GM03348 (cell line): ENCODE measurements around the gene C10orf71.
A peak's percentile ranks its signal among the peaks of the same experiment; 100 is the strongest.

Experiments used
- DNase-seq: peaks from one replicate; pipeline ENCODE4 v3.0.0; 2012; ENCODE audit warnings: low spot score

C10orf71 gene

DNA sequence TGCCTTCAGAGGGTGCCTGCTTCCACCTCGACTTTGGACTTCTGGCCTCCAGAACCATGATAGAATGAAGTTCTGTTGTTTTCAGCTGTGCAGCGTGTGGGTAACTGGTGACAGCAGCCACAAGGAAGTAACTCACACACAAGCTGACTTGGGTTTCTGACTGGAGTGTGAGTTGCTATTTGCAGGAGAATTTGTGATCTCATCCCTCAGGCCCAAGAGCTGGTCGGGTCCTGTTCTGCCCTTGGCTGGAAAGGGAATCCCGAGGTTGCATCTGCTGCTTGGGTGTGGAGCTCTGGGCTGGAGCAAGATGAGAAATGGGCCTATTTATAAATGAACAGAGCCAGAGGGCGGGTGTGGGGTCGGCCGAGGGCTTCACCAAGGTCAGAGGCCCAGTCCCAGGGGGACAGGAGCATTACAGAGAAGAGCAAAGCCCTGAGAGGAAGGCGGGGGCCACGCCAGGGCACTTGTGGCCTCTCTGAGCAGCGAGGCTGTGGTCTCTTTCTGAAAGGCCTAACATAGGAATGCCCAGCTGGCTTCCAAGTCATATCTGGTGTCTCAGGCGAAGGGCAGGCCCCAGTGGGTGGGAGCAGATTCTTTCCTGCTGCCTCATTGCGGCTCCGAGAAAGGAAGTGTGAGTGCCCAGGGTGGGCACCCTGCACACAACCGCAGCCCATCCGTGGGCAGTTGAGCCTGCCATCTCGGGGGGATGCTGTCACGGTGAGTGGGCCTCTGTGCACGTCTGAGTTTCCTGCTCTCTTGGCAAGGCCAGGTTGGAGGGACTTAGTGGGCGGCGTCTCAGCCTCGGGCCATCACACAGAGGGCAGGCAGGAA lies 26.5 kb upstream of the C10orf71 start:
- peak; percentile 62 for DNase-seq

DNA sequence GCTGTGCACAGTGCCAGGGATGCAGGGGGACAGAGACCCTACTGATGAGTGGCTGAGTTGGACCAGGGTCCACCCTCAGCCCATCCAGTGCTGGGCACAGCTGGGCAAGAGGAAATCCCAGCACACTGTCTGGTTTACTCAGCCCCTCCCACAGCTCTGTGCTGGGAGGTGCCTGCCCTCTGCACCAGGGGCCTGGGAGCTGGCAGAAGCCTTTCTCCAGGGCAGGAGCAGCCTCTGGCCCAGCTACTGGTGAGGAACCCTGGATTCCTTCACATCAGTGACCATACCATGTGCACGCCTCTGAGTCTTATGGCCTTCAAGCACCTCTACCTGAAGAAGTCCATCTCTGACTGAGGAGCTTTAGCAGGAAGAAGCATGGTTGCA lies 25.9 kb upstream of the C10orf71 start:
- no peak for DNase-seq

DNA sequence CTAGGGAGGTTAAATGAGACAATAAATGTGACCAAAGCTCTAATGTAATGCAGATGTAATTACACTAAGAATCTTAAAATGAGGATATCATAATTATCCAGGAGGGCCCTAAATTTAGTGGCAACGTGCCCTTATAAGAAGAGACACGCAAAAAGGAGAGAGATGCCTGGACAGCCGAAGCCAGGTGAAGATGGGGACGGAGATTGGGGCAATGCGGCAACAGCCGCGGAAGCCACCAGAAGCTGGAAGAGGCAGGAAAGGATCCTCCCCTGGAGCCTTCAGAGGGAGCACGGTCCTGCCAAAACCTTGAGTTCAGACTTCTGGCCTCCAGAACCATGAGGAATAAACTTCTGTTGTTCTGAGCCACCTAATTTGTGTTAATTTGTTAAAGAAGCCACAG lies 25.3 kb upstream of the C10orf71 start:
- DNase-seq: no peak

DNA sequence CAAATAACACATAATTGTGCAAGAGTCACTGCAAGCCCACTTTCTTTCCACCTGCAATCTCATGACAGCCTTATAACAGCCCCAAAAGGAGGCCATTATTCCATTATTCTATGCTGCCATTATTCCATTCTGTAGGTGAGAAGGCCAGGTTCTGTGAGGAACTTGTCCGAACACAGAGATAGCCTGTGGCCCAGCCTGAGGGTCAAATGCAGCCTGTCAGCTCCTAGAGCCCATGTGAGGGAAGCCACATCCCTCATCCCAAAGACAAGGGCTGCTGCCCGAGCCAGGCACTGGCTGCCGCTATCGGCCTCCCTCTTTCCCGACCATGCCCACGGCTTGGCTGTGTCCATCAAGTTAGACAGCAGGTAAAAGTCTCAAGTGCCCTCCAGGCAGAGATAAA lies 24.1 kb upstream of the C10orf71 start:
- no peak for DNase-seq

DNA sequence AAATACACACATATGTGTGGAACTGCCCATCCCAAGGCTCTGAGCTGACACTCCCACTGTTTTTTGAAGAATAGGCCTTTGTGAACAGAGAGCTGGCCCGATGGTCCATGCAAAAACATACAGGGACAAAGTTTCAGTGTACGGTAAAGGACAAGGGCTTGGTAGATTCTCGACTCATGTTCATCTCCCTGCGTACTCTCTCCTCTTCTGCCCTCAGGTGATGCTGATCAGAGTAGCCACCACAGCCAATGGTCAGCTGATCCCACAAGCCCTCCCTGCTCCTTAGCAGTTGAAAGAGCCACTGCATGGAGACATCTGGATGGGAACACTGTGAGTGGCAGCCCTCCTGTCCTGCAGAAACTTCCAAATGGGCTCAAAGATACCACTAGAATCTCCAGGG lies 23.1 kb upstream of the C10orf71 start:
- no peak for DNase-seq

DNA sequence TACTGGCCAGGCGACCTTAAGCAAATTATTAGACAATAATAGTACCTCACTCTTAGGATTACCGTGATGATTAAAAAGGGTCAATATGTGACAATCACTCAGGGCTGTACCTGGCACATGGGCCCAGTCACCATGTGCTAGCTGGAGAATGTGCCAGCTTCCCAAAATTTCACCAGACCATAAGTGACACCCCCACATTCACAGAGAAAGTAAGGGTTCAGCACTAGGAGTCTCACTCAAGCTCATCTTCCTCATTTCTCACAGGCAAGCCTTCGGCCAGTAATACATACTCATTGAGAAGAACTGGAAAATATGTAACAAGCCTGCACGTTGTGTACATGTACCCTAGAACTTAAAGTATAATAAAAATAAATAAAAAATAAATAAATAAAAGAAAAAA lies 22.4 kb upstream of the C10orf71 start:
- DNase-seq: no peak

DNA sequence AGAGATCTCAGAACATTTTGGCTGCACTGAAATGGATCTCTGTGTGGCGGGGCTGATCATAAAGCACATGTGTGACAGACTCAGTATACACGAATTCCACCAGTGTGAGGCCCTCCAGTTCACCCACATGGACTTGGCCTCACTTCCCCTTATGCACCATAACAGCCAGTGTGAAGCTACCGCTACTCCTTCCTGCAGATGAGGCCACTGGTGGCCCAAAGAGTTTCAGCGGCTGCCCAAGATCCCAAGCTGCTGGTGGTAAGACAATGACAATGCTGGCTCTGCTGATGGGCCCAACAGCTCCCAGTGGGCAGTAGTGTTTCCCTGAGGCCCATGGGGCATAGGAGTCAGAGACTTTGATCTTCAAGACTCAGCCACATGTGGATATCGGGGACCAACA lies 21.0 kb upstream of the C10orf71 start:
- no peak for DNase-seq

DNA sequence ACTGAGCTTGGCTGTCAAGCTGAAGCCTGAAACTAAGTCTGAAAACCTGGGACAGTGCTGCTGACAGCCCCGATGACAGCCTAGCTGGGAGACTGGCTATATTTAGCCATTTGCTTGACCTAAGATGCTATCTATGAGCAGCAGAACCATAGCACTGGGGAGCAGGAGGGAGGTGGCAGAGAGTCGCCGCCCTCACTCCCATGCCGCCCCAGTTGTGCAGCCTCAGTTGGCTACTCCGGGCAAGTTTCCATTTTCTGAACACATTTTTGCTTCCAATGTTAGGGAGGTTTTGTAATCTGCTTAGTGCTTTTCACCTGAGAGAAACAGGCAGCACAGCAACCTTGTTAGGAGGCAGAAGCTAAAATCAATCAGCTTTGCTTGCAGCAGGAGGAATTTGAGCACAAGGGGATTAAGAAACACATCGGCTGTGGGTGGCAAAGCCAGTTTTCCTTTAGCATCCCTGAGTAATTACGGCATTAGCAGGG lies 20.4 kb upstream of the C10orf71 start:
- DNase-seq: no peak

DNA sequence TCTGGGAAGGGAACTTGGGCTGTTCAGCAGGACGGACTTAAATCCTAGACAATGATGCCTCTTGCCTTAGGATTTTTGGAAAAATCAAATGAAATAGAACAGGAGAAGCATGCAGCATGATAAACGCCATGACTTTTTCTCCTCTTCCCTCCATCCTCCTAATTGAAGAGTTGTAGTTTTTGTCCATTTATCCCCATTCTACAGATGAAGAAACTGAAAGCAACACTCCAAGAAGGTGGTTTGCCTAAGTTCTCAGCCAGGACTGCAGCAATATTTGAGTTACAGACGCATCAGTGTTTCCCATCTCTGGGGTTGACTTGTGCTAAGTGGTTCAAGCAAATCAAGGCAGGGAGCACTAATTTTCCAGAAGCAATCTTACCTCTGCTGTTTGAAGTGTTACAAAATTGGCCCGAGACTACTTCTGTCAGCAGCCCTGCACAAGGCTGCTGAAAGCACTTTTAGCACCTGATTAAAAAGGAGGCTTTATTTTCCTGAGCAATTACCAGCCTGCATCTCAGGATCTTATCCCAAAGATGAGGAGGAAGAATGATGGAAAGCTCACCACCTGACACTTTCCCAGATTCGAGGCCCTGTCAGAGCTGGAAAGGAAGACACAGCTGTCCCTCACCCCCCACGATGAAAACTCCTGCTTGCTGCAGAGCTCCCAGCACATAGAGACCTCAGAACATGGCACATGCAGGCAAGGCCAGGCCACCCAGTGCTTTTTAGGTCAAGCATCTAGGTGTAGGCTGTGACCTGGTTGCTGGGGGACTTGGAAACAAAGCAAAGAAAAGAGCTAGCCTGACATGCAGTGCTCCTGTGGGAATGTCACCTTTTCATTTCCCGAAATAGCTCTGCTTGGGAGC lies 19.7 kb upstream of the C10orf71 start:
- no peak for DNase-seq

DNA sequence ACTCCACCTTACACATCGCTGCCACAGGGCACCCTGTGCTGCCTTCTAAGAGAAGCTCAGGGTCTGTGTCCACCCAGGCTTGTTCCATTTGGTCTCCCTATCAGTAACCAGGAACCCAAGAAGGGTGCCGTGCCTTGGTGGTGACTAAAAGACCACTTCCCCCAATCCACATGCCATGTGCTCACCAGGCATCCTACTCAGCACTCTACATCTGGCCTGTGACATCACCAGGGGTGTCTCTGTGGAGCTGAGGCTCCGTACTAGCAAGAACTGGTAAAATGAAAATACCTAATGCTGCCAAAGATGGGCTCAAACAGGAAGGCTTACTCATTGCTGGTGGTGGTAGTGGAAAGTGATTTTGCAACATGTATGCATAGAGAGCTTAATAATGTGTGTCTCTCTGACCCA lies 19.0 kb upstream of the C10orf71 start:
- DNase-seq: peak; percentile 46

DNA sequence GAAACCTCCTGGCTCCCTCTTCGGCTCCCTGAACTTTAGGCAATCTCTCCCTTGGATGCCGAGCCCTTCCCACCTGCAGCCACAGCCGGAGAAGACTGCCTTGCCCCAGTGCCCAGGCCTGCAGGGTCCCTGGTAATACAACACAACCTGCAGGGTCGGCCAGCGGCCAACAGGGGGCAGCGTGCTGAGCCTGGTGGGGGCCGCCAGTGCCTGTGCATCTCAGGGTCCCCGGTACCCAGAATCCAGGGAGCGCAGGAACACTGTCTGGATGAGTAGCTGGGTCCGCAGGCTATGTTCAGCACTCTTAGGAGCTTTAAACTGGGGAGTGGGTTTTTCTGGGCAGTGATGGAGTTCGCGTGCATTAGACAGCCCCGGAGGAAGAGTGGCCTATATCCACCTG lies 17.5 kb upstream of the C10orf71 start:
- DNase-seq: no peak

DNA sequence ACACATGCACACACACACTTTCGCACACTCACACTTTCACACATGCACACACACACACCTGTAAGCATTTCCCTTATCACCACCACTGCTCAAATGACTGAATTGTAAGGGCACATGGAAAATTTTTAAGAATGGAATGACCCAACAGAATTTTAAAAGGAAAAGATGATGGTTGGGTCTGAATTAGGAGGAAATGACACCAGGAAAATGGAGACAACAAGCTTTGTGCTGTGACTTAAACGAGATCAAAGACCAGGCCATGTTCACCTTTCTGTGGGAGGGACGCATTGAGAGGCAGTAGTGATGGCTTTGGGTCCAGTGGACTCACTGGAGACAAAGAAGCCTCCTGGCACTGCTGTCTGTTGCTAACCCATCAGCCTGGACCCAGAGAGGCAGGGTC lies 16.7 kb upstream of the C10orf71 start:
- DNase-seq: no peak

DNA sequence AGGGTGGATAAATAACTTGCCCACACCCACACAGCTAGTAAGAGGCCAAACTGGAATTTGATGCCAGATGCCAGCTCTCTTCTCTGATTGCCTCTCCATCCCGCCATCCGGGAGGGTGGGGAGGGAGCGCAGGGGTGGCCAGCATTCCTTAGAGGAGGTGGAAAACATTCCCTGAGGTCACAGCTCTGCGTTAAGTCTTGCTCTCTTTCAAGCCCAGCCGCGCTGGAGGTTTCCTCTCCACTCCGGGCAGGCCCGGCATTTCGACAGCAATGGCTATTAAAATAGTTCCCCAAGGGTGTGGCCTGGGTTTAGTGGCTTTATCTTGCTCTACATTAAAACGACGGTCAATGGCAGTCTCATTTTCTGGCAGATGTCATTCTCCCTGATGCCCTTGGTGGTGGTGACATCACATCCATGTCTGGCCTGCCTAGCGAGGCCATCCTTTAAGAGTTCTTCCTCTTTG lies 16.1 kb upstream of the C10orf71 start:
- DNase-seq: no peak

DNA sequence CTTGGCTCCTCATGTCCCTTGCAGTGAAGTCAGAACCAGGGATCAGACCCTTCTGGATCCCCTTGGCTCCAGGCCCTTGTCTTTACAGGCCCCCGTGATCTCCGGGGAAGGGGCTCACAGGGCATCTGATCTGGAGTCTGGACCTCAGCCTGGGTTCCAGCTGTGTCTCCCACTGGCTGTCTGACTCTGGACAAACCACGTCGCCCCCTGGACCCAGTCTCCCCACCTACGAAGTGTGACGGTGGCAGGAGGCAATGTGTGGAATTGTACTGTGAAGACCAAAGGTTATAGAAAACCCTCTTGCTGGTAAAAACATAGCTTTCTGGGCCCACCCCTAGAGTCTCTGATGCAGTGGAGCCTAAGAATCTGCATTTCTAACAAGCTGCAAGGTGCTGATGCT lies 15.5 kb upstream of the C10orf71 start:
- no peak for DNase-seq

DNA sequence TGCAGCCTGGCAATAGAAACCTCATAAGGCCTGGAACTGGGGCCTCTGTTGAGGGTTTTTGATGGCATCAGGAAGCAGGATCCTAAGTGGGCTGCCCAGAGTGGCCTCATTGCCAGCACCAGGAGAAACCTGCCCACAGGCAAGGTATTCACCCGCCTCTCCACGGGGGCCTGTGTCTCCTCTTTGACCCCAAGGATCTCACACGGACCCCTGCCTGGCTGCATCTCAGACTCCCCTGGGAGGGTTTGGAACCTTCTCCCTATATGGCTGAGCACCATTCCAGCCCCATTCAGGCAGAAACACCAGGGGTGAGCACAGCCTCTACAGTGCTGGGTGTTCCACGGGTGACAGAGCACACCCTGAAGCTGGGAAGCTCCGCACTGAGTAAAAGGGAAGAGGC lies 14.6 kb upstream of the C10orf71 start:
- no peak for DNase-seq

DNA sequence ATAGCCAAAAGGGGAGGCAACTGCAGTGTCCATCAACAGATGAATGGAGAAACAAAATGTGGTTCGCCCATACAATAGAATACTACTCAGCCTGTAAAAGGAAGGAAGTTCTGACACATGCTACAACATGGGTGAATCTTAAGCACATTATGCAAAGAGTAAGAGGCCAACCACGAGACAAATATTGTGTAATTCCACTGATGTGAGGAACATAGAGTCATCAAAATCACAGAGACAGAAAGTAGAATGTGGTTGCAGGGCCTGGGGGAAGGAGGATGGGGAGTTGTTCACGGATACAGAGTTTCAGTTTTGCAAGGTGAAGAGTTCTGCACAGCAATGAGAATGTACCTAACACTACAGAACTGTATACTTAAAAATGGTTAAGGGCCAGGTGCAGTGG lies 13.7 kb upstream of the C10orf71 start:
- no peak for DNase-seq

DNA sequence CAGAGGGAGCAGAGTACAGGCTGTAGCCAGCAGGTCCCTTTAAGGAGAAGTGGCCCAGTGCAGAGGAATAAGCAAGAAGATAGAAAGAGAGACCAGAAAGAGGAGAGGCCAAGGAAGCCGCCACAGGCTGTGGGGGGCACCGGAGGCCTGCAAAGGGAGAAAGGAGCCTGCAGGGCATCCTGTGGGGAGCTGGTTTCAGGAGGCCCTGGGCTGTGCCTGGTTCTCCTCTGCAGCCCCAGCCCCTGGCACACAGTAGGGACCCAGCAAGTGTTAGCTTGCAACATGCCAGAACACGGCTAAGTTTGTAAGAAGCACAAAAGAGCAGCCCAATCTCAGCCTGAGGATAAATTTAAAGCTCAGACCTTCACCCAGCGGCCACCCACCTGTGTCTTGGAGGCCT lies 12.3 kb upstream of the C10orf71 start:
- no peak for DNase-seq

DNA sequence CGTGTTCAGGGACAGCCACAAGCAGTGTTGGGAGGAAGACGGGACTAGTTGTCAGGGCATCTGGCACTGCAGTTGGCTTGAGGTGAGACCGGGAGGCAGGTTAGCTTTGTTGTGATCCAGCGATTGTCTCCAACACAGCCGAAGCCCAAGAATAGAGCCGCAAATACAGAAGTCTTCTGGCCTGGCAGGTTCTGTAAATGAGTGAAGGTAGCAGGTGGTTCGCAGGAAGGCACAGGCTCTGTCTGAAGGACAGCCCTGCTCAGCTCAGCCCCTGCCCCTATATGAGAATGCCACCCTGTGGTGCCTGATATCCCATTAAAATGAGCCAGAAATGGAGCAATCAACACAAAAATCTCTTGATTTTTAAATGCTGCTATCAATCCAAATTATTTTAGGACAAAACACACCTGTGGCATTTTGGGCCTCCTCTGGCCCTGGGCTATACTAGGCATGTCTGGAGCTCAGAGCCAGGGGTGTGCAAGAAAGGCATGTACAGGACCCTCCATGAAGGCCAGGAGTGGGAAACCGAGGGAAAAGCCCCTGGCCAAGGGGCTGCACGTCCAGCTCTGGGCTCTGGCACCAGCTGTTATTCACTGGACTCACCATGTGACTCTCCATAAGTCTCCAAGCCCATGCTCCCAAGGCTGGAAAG lies 11.2 kb upstream of the C10orf71 start:
- DNase-seq: no peak

DNA sequence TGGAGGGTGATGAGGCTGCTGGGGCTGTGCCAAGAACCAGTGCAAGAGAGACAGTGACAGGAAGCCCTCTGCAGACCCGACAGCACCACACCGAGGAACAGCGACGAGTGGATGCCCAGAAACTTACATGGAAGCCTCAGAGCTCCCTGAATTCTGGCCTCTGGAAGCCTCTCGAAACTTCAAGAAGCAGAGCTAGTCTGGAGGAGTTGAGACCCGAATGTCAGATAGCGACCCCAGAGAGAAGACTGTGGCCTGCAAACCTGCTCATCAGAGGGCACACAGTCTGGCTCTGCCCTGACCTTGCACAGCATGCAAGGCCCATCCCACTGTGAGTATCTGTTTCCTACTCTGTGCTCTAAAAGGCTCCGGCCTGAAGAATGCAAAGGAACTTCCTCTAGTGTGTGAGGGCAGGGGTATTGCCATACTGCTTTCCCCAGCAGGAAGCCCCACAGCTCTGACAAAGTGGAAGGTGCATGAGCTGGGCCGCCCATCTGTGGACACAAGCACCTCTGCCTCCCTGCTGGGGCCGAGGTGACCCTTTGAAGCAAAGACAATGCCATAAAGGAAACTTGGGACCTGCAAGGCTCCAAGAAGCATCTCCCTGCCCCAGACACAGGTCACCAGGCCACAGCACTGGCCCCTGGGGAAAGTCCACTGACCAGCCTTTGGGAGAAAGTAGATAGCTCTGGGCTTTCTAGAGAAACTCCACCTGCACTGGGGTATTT lies 10.5 kb upstream of the C10orf71 start:
- no peak for DNase-seq

DNA sequence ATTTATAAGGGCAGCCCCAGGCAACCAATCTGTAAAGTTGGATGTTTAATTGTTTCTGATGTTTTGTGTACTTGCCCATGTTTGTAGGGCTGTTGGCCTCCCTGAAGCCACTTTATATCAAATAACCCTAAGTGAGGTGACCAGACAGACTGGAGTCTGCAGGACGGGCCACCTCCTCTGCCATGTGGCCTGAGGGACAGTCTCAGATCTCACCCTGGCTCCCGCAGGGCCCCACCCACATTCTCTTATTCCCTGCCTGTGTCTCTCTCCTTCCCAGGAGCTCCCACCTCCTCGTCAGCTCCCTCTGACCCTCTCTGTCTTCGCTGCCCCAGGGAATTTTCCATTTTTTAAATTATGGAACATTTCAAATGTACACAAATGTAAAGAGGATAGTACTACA lies 9.5 kb upstream of the C10orf71 start:
- no peak for DNase-seq

DNA sequence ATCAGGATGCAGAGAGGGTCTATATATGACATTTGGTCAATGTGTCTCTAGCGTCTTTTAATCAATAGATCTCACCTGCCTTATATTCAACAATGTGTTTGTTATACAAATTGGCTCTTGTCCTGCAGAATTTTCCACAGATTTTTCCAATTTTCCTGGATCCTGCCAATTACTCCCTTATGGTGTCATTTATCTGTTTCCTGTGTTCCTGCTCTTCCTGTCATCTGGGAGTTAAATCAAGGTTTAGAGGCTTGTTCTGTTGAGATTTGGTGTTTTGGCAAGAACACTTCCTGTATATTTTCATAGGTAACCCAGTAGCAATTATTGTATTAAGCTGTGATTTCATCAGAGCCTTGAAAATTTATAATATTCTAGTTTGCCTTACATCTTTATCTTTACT lies 8.8 kb upstream of the C10orf71 start:
- no peak for DNase-seq

DNA sequence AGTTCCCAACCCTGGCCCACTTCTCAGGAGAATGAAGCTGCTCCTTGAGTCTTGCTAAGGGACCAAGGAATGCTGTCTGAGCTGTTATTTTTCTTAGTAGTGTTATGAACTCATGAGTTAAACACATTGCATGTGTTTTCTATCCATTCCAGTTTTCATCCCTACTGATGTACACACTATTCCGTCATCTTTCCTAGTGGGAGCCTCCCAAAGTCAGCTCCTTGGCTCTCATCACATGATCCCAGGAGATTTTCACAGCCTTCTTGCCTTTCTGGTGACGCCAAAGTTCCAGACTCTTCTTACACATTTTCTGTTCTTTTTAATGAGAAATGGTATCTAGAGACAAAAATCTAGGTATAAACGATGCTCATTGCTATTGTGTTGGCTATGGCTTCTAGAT lies 8.4 kb upstream of the C10orf71 start:
- DNase-seq: no peak
